Aorta (tissue), 5 donors: ENCODE data around the gene SMYD1. TPM values are rescaled to one million over a fixed set of nuclear protein-coding genes. Genes with fewer than 3 reads are reported as not detected.

ENCODE experiments used
- ATAC-seq: fragments of 200-7000 bp; cut with Tn5 transposase; one replicate; pipeline ENCODE4 v1.9.1; 2022; ENCODE audit warnings: moderate library complexity; ENCODE audit not compliant: low FRiP score
- DNase-seq, 2 donors: peaks; one replicate each; pipeline ENCODE4 v3.0.0-alpha.2; 2020
- H3K27ac ChIP-seq, 2 donors: one replicate each; pipeline ENCODE4 v1.5.1; 2013; ENCODE audit warnings: low read length in 2 of 2, mild to moderate bottlenecking in 2 of 2, moderate library complexity in 2 of 2, control low read depth in 1 of 2, inconsistent platforms in 1 of 2, low read depth in 1 of 2
- H3K27me3 ChIP-seq, 2 donors: one replicate each; pipeline ENCODE4 v1.6.1; 2013; ENCODE audit warnings: control low read depth in 1 of 2, low read length in 1 of 2, mild to moderate bottlenecking in 1 of 2, moderate library complexity in 1 of 2; ENCODE audit not compliant: insufficient read depth in 2 of 2, control insufficient read depth in 1 of 2
- H3K36me3 ChIP-seq, 2 donors: one replicate each; pipeline ENCODE4 v1.6.1; 2013; ENCODE audit warnings: control low read depth in 1 of 2, low read length in 1 of 2, mild to moderate bottlenecking in 1 of 2; ENCODE audit not compliant: insufficient read depth in 2 of 2, control insufficient read depth in 1 of 2
- H3K4me1 ChIP-seq, 2 donors: one replicate each; pipeline ENCODE4 v1.6.1; 2013; ENCODE audit warnings: low read length in 2 of 2, control low read depth in 1 of 2, mild to moderate bottlenecking in 1 of 2, moderate library complexity in 1 of 2; ENCODE audit not compliant: insufficient read depth in 2 of 2, control insufficient read depth in 1 of 2
- H3K4me3 ChIP-seq, 2 donors: one replicate each; pipeline ENCODE4 v1.5.1; 2013; ENCODE audit warnings: low read length in 2 of 2, control low read depth in 1 of 2, mild to moderate bottlenecking in 1 of 2
- H3K9me3 ChIP-seq: one replicate; pipeline ENCODE4 v1.6.1; 2013; ENCODE audit warnings: mild to moderate bottlenecking, low read length; ENCODE audit not compliant: control insufficient read depth
- WGBS, 2 donors: extraction: QIAGEN DNeasy Blood & Tissue Kit; methylation state at CpG; one replicate each; pipeline ENCODE4 v1.1.7; 2013; 5-methylcytosine and 5-hydroxymethylcytosine counted together
- intact Hi-C, 2 donors: fragments of 100-400 bp; cut with DNase I; formaldehyde crosslinking; loops; one replicate each; pipeline versions ENCODE4 v1.14.2 to v1.15.0; 2022
- polyA plus RNA-seq, 2 donors: library from polyadenylated mRNA; stranded (reverse); fragments of 200-250 nt; gene quantifications; one replicate each; pipeline ENCODE4 v1.2.3, GENCODE V29; 2013
- total RNA-seq, 2 donors: library from RNA; stranded (reverse); fragmentation: NEBNext Ultra II Directional; extraction: Animal tissue kit (Norgen Biotek cat#: 25700); gene quantifications; one replicate each; pipeline ENCODE4 v1.2.1, GENCODE V29; 2021
- donor health status: healthy with polysubstance abuse.
- donor health status: Bipolar disorder and iron deficiency.
- donor health status: DM: no; HTN: no; CAD: no.
- donor health status: DM: no; HTN: no; CAD: no.
- donor health status: DM: yes; HTN: yes; CAD: no.

The SMYD1 gene
- total and polyA plus RNA-seq, 4 donors: under 0.01 TPM; not detected in 3

DNA sequence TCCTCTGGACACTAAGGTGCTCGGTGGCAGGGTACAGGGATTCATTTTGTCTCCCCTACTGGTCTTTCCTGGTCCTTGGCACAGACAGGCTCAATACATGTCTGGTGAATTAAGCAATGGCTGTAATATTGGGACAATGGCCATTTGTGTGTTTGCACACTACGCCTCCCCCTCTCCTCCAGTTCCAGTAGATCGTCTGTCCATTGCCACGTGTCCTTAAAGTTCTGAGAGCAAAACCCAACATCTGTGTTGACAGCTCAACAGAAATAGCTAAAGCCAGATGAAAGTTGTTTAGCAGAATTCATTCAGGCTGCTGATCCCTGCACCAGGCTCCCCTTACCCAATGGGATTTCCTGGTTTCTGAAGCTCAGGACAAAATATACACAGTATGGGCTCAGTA, 69.2 kb downstream of the SMYD1 start:
- ATAC-seq (no peak), DNase-seq (no peak)
- intact Hi-C loops: no loop called here
- 64 to 74% methylated on average over 4 of the region's 4 CpGs for WGBS, 2 donors
- peaks cover 0 to 2% of the 10 kb centered on the region in 2 donors for H3K27me3 ChIP-seq
- no peak overlapping the region for H3K27ac ChIP-seq
- no peaks in the 10 kb centered on the region for H3K36me3 ChIP-seq
- no peak overlapping the region for H3K4me3 ChIP-seq
- H3K9me3 ChIP-seq: peaks cover 4% of the 10 kb centered on the region
- H3K4me1 ChIP-seq: no peaks in the 10 kb centered on the region

DNA sequence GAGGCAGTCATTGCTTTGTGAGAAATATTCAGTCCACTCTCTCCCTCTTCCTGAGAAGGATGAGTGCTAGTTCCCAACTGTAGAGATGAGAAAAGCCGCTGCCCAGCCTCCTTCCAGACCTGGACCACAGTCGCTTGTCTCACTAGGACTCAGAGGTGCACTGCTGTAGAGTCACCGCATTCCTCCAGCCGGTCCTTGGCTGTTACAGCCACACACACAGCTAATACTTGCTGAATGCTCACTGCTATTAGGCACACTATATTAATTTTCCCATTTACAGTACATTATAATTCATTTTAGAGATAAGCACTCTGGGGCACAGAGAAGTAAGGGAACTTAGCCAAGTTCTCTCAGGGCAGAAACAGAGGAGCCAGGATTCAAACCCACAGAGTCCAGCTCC, 70.2 kb downstream of the SMYD1 start:
- intact Hi-C loops: no loop called here
- DNase-seq (no peak), ATAC-seq (no peak)
- Histone ChIP-seq H3K36me3 (no peaks in the 10 kb centered on the region), H3K4me1 (no peaks in the 10 kb centered on the region), H3K27ac (no peak overlapping the region), H3K4me3 (no peak overlapping the region), H3K27me3 (peaks cover 0 to 2% of the 10 kb centered on the region in 2 donors), H3K9me3 (peaks cover 6% of the 10 kb centered on the region)
- 89% methylated on average over 4 of the region's 4 CpGs for WGBS, 2 donors

DNA sequence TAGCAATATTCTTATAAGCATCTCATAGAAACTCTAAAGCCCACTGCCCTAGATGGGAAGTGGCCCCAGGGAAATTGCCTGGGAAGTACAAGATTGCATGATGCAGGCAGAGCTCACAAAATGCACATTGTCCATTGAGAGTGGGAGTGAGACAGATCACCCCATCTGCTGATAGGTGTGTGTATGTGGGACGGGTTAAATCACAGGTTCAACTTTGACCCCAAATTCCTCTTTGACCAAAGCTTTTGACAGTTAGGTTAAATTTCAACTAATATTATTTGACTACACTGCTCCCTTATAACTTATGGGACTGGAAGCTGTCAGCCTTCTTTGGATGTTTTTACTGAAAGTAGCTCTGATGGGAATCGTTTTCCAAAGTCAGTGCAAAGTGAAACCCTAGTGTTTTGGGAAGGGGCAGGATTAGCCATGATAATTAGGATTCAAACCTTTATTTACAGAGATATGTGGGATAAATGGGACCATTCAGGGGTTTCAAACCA, 71.6 kb downstream of the SMYD1 start:
- Histone ChIP-seq H3K36me3 (no peaks in the 10 kb centered on the region), H3K27ac (no peak overlapping the region), H3K9me3 (peaks cover 6% of the 10 kb centered on the region), H3K4me3 (no peak overlapping the region), H3K27me3 (peaks cover 0 to 2% of the 10 kb centered on the region in 2 donors), H3K4me1 (no peaks in the 10 kb centered on the region)
- intact Hi-C loops: no loop called here
- ATAC-seq (no peak), DNase-seq (no peak)
- WGBS, 2 donors: 47% methylated on average over 2 of the region's 2 CpGs

DNA sequence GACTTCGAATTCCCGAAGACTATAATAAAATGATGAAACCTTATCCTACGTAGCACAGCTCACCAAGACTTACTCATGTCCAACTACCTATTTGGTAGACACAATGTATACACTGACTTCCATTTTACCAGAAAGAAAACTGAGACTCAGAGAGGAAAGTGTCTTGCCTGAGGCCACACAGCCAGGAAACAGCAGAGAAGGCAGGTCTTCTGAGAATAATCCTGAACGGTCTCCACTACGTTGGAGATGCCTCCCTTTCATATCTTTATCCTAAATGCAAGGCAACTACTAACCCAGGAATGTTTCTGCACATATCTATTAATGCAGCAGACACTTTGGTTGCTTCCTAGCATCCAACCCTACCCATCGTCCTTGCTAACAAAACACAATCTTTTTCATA, 72.2 kb downstream of the SMYD1 start:
- H3K27me3 ChIP-seq: peaks cover 0 to 2% of the 10 kb centered on the region in 2 donors
- peaks cover 6% of the 10 kb centered on the region for H3K9me3 ChIP-seq
- DNase-seq (no peak), ATAC-seq (no peak)
- 81 to 87% methylated on average over 6 of the region's 6 CpGs for WGBS, 2 donors
- H3K4me3 ChIP-seq: no peak overlapping the region
- H3K27ac ChIP-seq: no peak overlapping the region
- H3K4me1 ChIP-seq: no peaks in the 10 kb centered on the region
- intact Hi-C loops: no loop called here
- H3K36me3 ChIP-seq: no peaks in the 10 kb centered on the region

DNA sequence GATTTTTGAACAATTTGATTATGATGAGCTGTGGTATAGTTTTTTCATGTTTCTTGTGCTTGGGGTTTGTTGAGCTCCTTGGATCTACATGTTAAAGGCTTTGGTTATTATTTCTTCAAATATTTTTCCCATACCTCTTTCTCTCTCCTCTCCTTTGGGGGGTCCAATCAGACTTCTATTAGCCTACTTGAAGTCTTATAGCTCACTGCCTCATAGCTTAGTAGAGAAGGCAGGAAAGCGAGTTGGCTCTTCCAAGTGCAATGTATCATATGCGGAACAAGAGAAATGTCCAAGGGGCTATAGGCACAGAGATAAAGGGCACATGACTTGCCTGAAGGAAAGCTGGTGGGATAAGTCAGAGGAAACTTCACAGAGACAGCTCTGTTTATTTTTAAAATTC, 74.3 kb downstream of the SMYD1 start:
- DNase-seq: no peak
- Histone ChIP-seq H3K4me1 (no peaks in the 10 kb centered on the region), H3K9me3 (peaks cover 7% of the 10 kb centered on the region), H3K36me3 (no peaks in the 10 kb centered on the region), H3K4me3 (no peak overlapping the region), H3K27ac (no peak overlapping the region), H3K27me3 (peaks cover 0 to 2% of the 10 kb centered on the region in 2 donors)
- ATAC-seq: no peak
- WGBS, 2 donors: 95 to 99% methylated on average over 2 of the region's 2 CpGs
- intact Hi-C loops: no loop called here

DNA sequence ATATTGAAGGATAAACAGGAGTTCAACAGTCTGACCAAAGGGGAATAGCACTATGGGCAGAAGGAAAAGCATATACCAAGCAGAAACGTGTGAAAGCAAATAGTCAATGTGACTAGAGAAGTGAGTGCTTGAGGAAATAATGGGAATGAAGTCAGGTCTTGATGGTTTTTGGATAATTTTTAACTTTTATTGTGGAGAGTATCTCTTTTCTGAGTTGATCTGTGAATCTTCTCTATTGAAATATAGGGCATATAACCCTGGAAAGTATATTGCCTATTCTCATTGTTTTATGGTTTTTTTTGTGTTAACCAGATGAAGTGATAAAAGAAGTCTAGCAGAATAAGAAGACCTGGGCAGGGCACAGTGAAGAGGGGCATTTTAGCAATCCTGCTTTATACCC, 76.6 kb downstream of the SMYD1 start:
- Histone ChIP-seq H3K27ac (no peak overlapping the region), H3K4me3 (no peak overlapping the region), H3K27me3 (no peaks in the 10 kb centered on the region), H3K4me1 (no peaks in the 10 kb centered on the region), H3K9me3 (peaks cover 5% of the 10 kb centered on the region), H3K36me3 (no peaks in the 10 kb centered on the region)
- 64 to 78% methylated on average over 1 of the region's 1 CpG for WGBS, 2 donors
- intact Hi-C loops: no loop called here
- DNase-seq (no peak), ATAC-seq (no peak)

DNA sequence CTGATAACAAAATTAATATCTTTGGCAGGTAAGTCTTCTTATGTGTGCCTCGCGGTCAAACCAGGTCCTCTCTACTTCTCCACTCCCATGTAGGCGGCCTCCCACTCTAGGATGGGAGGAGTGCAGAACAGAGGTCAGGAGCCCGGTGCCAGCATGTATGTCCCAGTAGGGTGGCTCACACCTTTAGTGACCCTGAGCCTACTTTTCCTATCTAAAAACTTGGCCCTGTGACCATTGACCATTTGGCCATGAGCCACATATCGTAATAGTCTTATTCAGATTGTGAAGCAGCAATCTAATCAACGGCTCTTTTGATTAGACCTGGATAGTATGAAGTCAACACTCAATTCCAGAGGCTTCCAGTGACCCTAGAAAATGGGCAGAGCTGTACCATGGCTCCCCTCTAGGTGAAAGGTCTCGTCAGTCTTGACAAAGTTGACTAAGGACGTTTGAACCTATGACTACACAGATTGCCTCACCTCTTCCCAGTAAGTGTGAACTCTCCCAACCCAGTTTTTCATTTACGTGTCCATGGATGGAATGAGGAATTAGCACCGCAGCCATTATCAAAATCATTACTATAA, 77.4 kb downstream of the SMYD1 start:
- WGBS, 2 donors: 82 to 84% methylated on average over 10 of the region's 10 CpGs
- no peak overlapping the region for H3K27ac ChIP-seq
- no peak overlapping the region for H3K4me3 ChIP-seq
- H3K4me1 ChIP-seq: no peaks in the 10 kb centered on the region
- DNase-seq: no peak
- no peak for ATAC-seq
- peaks cover 5% of the 10 kb centered on the region for H3K9me3 ChIP-seq
- H3K36me3 ChIP-seq: no peaks in the 10 kb centered on the region
- intact Hi-C loops: no loop called here
- H3K27me3 ChIP-seq: no peaks in the 10 kb centered on the region

DNA sequence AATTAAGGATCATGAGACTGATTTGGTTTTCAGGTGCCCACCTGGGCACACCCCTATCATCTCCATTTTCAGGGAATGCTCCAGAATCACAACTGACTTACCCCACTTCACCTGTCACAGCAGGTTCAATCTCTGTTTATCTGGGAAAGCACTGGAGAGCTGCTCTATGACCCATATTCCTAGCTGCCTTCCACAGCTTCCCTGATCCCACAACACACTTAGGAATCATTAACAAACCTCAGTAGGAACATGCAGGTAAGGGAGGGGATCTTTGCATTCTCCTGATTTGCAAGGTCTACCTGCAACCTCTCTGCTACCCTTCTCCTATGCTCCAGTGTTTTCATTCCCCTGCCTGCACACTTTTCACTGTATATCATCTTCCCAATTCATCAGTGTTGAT, 79.0 kb downstream of the SMYD1 start:
- intact Hi-C loops: no loop called here
- ATAC-seq (no peak), DNase-seq (no peak)
- Histone ChIP-seq H3K27me3 (no peaks in the 10 kb centered on the region), H3K27ac (no peak overlapping the region), H3K36me3 (no peaks in the 10 kb centered on the region), H3K9me3 (peaks cover 5% of the 10 kb centered on the region), H3K4me3 (no peak overlapping the region), H3K4me1 (no peaks in the 10 kb centered on the region)

DNA sequence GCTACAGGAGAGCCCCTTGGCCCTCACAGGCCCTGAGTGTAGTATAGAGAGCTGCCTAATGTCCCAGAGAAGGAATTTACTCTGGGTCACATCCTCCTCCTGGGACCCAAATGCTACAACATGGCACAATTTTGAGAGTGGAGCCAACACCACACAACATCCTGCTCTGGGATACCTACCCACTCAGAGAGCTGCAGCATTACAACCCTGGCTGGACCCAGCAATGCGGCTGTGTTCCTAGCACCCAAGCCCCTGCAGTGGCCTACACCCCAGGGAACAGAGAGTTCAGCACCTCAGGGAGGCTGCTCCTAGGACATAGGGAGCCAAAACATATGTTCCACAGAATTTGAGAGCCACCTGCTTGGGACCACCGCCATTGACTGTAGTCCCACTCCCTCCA, 79.5 kb downstream of the SMYD1 start:
- WGBS, 2 donors: 95 to 96% methylated on average over 2 of the region's 2 CpGs
- no peak overlapping the region for H3K27ac ChIP-seq
- H3K9me3 ChIP-seq: peaks cover 3% of the 10 kb centered on the region
- H3K27me3 ChIP-seq: no peaks in the 10 kb centered on the region
- no peak for ATAC-seq
- no peak for DNase-seq
- H3K4me3 ChIP-seq: no peak overlapping the region
- H3K4me1 ChIP-seq: no peaks in the 10 kb centered on the region
- no peaks in the 10 kb centered on the region for H3K36me3 ChIP-seq
- intact Hi-C loops: no loop called here
